ENCODE results near the gene LRMDA. TPM values are rescaled to one million over a fixed set of nuclear protein-coding genes. Genes with fewer than 3 reads are reported as not detected.

The LRMDA gene
- total RNA-seq, 1 donor from 2014 or later: 4.5 TPM

Small RNA genes lying within 50 kb of the gene (small RNA-seq; reads per million reads assigned to genes)
- gene MIR606 (not detected), gene RN7SL518P (not detected), gene RNU6-673P (not detected)

Other genes with a start within 250 kb of the LRMDA start
- 138 TPM for gene VDAC2, start 220.8 kb upstream of the LRMDA start, total RNA-seq
- gene COMTD1, start 195.7 kb upstream of the LRMDA start, total RNA-seq: 20.0 TPM
- 1.6 TPM for gene ZNF503, start 29.9 kb upstream of the LRMDA start, total RNA-seq